ENCODE results near the gene ZNF91. TPM values are rescaled to one million over a fixed set of nuclear protein-coding genes. Genes with fewer than 3 reads are reported as not detected.

ZNF91 gene
- total RNA-seq, 1 experiment from 2014 or later, result 43.5 TPM

- Mint-ChIP-seq H3K9me3 (no peaks in the 10 kb centered on the region), H3K4me3 (no peak overlapping the region), H3K4me1 (peaks cover 0 to 2% of the 10 kb centered on the region in 2 experiments; a peak in 1 of 4 replicates), H3K27me3 (ENCODE audit: low read depth) (no peaks in the 10 kb centered on the region), H3K27ac (no peak overlapping the region; a peak in 1 of 7 replicates), H3K36me3 (ENCODE audit: insufficient read depth in 1 of 3, low read depth in 3 of 3) (peaks cover 28 to 37% (median 37%) of the 10 kb centered on the region in 3 experiments; a peak in 6 of 7 replicates)
- Histone ChIP-seq H3T11ph (ENCODE audit: low read length) (no peak overlapping the region), H3K4ac (ENCODE audit: low read depth, low read length) (no peak overlapping the region), H2AFZ (ENCODE audit: low read length) (no peak overlapping the region), H4K8ac (replicated peaks; ENCODE audit: insufficient read length, low read depth, low read length) (no peak overlapping the region), H3K9ac (ENCODE audit: extremely low read depth, insufficient read length, low read length) (no peak overlapping the region), H3K79me2 (ENCODE audit: insufficient read depth, low read length) (peaks cover 4% of the 10 kb centered on the region; the same call in 1 of the 2 replicates), H3K14ac (ENCODE audit: insufficient read depth, low read length) (no peak overlapping the region), H2BK12ac (ENCODE audit: insufficient read length, low read depth, low read length) (no peak overlapping the region), H3K4me1 (ENCODE audit: insufficient read depth, low read length) (no peaks in the 10 kb centered on the region), H2BK20ac (ENCODE audit: low read depth, low read length, poor library complexity, severe bottlenecking) (no peak overlapping the region), H3K18ac (ENCODE audit: insufficient read length, low read depth, low read length) (no peak overlapping the region), H3K27ac (ENCODE audit: insufficient read length, low read depth, low read length) (no peak overlapping the region), H2BK120ac (ENCODE audit: low read depth, low read length, poor library complexity, severe bottlenecking) (no peak overlapping the region), H3K27me3 (ENCODE audit: insufficient read depth, low read length) (no peaks in the 10 kb centered on the region), H3K79me1 (ENCODE audit: insufficient read depth, low read depth, low read length, poor library complexity, severe bottlenecking) (no peaks in the 10 kb centered on the region), H3K9me3 (ENCODE audit: control insufficient read depth, low read depth, low read length) (no peaks in the 10 kb centered on the region), H3K23me2 (ENCODE audit: insufficient read length, low read depth, low read length, poor library complexity, severe bottlenecking) (no peaks in the 10 kb centered on the region), H2AK5ac (ENCODE audit: insufficient read length, low read length) (no peak overlapping the region), H2BK5ac (ENCODE audit: insufficient read length, low read length) (no peak overlapping the region), H3K56ac (ENCODE audit: insufficient read length, low read depth, low read length) (no peak overlapping the region), H3K23ac (ENCODE audit: insufficient read length, low read depth, low read length) (no peak overlapping the region), H4K20me1 (ENCODE audit: control insufficient read depth, insufficient read depth, insufficient read length) (no peaks in the 10 kb centered on the region), H4K91ac (ENCODE audit: insufficient read length, low read depth, low read length) (no peak overlapping the region), H4K5ac (ENCODE audit: insufficient read length, low read depth, low read length) (no peak overlapping the region), H2BK15ac (ENCODE audit: low read depth, low read length) (no peak overlapping the region), H3K4me2 (ENCODE audit: insufficient read depth, insufficient read length, low read length) (no peak overlapping the region)
- WGBS (ENCODE audit: extremely low coverage, insufficient read length, low lambda C conversion rate), result no CpG with 5 or more reads among the region's 2 CpGs
- TF ChIP-seq CTCF (conservative IDR thresholded peaks at IDR 0.05), result no peak
- DNase-seq, result no peak
Measured at GRCh38 chr19:23407616-23408133, 12.4 kb upstream of the ZNF91 start.

Measured in H9 (cell line).